Right lung (tissue), 5 donors: Measurements from ENCODE around the gene RASGRP3. TPM values are rescaled to one million over a fixed set of nuclear protein-coding genes. Genes with fewer than 3 reads are reported as not detected.
A peak's percentile ranks its signal among the peaks of the same experiment; 100 is the strongest.

Source experiments
- DNase-seq, 2 donors: peaks; one replicate each; pipeline ENCODE4 v3.0.0-alpha.2; 2013
- polyA plus RNA-seq, 5 donors: library from polyadenylated mRNA; unstranded; fragments of 120-200 nt; gene quantifications; one replicate each; pipeline versions ENCODE4 v1.2.1 to v1.2.3, GENCODE V29; 2013; ENCODE audit warnings: inconsistent platforms in 1 of 5, low replicate concordance in 1 of 5; ENCODE audit not compliant: insufficient read length in 5 of 5, insufficient read depth in 1 of 5

RASGRP3 gene
- polyA plus RNA-seq, 5 donors = 22.8 to 43.0 (median 32.7) TPM

GRCh38 chr2:33577084-33577483, 100.6 kb downstream of the RASGRP3 start:
- no peak for DNase-seq

DNA sequence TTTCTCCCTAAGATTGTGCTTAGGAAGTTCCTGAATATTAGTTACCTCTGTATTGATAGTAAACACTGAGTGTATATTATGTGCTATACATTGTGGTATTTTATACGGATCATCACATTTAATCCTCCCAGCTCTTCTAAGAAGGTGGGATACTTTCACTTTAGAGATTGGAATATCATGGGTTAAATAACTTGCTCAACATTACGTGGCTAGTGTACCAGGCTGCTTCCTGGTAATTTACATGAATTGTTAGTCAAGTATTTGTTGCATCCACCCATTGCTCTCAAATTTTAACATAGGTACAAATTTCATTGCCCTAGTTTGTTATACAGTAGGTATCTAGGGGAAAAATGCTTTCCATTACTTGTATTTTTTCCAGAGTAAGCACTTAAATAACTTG, 101.2 kb downstream of the RASGRP3 start:
- DNase-seq = no peak

- no peak for DNase-seq
These were observed 102.8 kb downstream of the RASGRP3 start for GRCh38 chr2:33579227-33579626.

- no peak for DNase-seq
These were observed 105.4 kb downstream of the RASGRP3 start for GRCh38 chr2:33581872-33582271.

DNA sequence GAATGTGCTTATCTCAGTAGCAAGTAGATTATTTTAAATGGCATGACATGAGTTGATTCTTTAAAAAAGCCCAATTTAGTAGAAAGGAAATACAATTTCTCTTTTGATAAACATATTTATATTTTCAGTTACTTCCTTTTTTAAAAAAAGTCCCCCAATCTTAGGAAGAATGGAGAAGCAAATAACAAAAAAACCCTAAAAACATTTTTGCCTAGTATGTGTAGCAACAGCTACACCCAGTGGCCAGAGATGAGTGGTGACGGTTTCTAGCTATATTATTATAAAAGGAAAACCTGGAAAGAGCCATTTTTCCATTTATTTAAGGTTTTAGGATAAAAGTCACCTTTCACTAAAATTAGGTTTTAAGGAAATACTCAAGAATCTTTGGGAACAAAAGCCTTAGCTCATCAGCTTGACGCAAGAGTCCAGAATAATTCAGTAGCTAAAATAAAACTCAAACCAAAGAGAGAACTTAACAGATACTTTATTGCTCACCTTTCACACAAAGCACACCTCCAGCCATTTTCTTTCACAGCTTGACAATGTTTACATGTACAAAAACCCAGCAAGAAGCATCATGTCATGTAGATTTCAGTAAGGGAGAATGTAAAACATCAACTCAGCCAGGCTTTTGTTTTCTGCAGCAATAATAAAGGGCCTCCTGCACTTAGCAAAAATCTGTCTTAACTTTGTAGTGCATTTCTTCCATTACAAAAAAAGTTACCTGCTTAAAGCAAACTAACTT, 106.9 kb downstream of the RASGRP3 start:
- DNase-seq = peak in 1 of 2 donors; percentile 42

DNA sequence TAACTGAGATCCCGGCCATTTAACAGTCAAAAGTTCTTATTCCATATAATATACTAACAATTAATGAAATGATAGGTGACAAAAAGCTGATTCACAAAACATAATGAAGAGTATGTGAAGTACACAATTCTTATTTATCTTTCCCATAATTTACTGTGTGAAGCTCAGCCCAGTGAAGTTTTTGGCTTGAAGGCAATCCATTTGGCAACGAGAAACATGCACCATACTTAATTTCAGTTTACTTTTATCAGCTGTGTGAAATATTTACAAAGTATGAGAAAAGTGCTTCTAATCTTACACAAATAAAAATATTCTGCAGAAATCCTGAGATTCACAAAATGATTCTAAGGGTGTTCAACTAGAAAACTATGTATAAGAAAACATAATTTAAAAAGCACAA, 110.3 kb downstream of the RASGRP3 start:
- no peak for DNase-seq

GRCh38 chr2:33588232-33588631, 111.8 kb downstream of the RASGRP3 start:
- no peak for DNase-seq

GRCh38 chr2:33589444-33589843, 113.0 kb downstream of the RASGRP3 start:
- no peak for DNase-seq

DNA sequence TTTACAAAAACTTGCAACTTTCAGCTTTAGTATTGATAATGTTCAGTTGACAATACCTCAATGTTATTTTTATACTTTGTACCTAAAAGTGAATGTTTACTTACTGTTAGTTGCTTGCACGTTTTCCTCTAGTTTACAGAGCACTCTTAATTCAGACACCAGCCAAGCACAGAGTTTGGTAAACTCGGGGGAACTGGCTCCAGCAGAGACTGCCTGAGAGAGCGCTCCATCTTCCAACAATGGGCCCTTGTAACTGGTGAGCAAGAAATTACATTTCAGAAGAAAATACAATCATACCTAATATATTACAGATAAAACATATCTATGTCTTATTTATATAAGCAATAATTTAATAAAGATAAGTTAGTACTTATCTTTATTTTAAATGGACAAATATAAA, 118.9 kb downstream of the RASGRP3 start:
- no peak for DNase-seq

GRCh38 chr2:33597026-33597425, 120.6 kb downstream of the RASGRP3 start:
- DNase-seq = no peak

DNA sequence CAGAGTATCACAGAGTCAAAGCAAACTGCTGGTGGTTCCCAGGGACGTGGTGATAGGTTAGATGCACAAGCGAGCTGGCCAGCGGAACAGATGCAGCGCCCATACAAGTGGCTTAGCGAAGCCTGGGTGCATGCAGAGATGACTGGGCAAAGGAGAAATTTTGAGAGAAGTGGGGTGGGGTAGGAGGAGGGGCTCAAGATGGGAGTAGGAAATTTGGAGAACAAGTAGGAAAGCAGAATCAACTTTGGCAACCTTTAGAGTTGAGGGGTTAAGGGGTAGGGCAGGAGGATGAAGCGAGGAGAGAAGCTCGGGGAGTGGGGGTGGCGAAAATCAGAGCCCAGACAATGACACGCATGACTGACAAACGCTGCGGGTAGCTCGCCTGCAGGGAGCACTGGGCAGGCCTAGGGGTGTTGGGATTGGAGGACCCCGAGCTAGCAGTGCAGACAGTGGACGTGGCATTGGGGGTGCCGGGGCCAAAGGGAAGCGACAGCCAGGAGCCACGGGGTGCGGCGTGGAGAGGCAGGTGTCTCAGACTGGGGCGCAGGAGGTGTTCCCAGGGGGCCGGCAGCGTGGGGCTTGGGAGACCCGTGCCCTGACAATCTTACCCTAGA, 122.2 kb downstream of the RASGRP3 start:
- DNase-seq = peak in 1 of 2 donors; percentile 19

DNA sequence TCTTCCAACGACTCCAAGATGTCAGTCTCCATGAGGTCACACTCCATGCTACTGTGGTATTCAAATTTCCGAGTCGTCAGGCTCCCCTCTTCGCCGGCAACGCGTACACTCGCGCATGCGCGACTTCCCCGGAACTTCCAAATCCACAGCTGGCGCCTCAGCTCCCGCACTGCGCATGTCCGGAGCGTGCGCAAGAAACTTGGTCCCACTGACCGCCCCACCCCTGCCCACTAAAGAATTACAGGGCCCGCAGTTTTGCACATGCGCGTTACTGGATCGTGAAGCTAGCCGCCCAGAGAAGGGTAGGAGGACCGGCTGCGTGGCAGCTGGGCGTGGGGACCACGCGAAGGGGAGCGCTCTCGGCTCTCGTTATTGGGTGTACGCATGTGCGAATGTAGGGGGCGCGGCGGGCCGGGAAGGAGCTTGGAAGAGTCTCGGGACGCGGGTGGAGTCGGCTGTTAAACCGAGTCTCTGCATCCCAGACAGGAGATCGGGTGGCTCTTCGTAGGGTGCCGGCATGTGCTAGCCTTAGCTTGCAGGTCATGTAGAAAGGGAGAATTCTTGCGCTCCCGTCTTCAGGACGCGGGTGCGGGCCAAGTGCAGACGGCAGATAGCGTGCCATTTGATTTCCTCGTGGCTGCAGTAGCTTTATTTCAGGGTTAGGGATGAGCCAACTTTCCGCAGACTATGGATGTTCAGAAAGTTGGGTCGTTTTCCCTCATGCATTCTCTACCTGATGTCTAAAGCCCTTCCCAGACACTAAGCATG, 122.9 kb downstream of the RASGRP3 start, which contains the start of gene FAM98A:
Gene FAM98A, minus strand, starts transcription at position 125 of the 768 bp plus-strand sequence. Its CDS starts 78 bp downstream, at position 47.
- peak; percentile 99 to 100 for DNase-seq

GRCh38 chr2:33599943-33600192, 123.4 kb downstream of the RASGRP3 start:
- DNase-seq = no peak

- DNase-seq = no peak
These were observed 125.9 kb downstream of the RASGRP3 start for GRCh38 chr2:33602201-33602830.

- DNase-seq = no peak
These were observed 127.0 kb downstream of the RASGRP3 start for GRCh38 chr2:33603416-33603815.

DNA sequence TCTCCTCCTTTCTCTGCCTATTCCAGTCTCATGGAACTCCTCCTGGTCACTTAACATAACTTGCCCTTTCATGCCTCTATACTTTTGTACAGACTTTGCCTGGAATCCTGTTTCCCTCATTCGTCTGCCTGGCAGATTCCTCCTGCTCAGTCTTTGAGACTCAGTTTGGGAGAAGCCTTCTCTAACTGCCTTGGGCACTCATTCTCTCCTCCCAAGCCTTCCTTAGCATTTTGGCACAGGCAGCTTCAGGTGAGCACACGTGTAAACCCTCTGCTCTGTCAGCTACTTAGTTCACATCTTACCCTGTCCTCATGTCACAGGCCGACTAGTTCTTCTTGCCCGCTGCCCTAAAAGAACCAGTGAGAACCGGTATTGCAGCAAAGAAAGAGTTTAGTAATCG, 128.6 kb downstream of the RASGRP3 start:
- DNase-seq = no peak

GRCh38 chr2:33606100-33606499, 129.7 kb downstream of the RASGRP3 start:
- no peak for DNase-seq

GRCh38 chr2:33606622-33607021, 130.2 kb downstream of the RASGRP3 start:
- no peak for DNase-seq

- no peak for DNase-seq
These were observed 130.8 kb downstream of the RASGRP3 start for GRCh38 chr2:33607251-33607721.

DNA sequence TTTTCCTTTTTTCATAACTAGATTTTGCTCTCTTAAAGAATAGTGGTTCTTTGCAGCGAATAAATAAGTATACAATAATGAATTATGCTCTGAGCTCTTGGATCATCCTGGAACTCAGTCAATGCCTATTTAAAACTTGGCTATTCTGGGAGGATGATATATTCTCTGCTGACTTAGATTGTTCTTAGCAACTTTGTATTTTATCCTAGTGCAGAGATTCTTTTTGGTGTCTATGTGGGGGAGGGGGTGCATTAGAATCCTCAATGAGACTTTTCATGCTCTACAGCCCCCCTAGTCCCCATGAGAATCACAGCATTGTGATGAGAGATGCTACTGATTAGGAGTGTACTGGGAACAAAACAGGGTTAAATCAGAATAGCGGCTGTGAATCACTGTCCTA, 131.5 kb downstream of the RASGRP3 start:
- DNase-seq = no peak

DNA sequence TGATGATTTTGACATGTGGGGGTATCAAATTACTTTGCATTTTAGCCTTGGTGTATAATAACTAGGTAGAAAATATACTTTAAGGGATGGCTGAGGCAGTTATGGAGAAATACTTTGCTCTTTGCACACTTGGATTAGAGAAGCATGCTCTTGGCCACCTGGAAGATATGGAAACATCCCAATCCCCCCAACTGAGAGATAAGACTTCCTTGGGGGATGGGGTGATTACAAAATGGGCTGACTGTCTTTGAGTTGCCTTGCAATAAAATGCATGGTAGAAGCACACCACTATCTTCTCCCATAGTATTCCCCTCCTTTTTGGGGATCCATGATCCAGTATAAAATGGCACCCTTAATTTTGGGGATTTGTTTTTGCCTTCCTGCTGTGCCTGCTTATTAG, 137.7 kb downstream of the RASGRP3 start:
- no peak for DNase-seq
